GM12801 (cell line): Measurements from ENCODE around the gene NUMBL.

Experiments used
- TF ChIP-seq, protein P1 (sequence below): IDR thresholded peaks from one replicate; pipeline ENCODE4 v1.5.1; 2011; ENCODE audit warnings: control low read depth; ENCODE audit not compliant: insufficient read length; ENCODE audit errors: extremely low read depth

The NUMBL gene

DNA sequence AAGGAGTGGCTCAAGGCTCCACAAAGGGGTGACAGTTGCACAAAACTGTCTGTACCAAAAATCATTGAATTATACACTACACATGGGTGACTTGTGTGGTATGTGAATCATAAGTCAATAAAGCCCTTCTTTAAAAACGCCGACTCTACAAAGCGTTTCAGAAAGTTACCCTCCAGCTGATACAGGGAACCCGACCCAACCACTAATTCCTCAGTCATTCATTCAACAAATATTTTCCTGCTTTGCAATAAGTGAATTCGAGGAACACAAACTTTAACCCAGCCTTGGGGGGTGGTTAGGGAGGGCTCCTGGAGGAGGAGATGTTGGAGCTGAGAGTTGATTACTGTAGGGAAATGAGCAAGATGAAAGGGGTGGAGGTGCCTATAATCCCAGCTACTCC, 57.2 kb downstream of the NUMBL start:
- TF ChIP-seq, protein P1, sequence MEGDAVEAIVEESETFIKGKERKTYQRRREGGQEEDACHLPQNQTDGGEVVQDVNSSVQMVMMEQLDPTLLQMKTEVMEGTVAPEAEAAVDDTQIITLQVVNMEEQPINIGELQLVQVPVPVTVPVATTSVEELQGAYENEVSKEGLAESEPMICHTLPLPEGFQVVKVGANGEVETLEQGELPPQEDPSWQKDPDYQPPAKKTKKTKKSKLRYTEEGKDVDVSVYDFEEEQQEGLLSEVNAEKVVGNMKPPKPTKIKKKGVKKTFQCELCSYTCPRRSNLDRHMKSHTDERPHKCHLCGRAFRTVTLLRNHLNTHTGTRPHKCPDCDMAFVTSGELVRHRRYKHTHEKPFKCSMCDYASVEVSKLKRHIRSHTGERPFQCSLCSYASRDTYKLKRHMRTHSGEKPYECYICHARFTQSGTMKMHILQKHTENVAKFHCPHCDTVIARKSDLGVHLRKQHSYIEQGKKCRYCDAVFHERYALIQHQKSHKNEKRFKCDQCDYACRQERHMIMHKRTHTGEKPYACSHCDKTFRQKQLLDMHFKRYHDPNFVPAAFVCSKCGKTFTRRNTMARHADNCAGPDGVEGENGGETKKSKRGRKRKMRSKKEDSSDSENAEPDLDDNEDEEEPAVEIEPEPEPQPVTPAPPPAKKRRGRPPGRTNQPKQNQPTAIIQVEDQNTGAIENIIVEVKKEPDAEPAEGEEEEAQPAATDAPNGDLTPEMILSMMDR: no peak

DNA sequence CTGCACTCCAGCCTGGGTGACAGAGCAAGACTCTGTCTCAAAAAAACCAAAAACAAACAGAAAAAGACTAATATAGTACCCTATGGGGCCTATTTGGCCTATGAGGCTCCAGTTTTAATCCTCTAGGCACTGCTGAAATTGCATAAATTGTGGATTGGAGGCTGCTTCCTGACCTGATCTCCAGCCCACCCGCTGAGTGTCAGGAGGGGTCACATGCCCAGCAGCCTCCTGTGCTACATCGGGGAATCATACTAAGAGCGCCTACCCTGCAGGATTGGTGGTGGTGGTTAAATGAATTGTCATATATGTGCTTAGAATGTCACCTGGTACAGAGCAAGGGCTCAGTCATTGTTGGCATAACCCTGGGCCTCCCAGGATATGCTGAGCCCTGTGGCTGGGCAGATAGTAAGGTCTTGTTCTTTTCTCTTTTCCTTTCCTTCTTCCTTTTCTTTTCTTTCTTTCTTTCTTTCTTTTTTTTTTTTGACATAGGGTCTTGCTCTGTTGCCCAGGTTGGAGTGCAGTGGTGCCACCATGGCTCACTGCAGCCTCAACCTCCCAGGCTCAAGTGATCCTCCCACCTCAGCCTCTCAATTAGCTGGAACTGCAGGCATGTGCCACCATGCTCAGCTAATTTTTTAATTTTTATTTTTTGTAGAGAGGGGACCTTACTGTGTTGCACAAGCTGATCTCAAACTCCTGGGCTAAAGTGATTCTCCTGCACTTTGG, 58.0 kb downstream of the NUMBL start:
- TF ChIP-seq, protein P1: no peak

DNA sequence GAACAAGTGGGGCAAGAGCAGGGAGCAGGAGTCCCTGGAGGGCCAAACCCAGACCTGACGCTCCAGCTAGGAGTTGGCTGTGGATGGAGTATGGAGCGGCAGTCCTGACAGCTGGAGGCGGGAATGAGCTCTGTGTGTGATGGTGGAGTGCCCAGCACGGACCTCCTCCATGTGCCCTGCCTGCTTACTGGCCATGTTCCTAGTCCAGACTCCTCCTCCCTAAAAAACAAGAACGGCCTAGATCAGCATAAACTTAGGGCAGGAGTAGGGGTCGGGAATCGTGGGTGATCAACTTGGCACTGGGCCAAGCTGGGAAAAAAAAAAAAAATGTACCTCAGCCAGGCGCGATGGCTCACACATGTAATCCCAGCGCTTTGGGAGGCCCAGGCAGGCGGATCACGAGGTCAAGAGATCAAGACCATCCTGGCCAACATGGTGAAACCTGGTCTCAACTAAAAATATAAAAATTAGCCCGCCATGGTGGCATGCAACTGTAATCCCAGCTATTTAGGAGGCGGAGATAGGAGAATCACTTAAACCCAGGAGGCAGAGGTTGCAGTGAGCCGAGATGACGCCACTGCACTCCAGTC, 59.8 kb downstream of the NUMBL start:
- TF ChIP-seq, protein P1: no peak

DNA sequence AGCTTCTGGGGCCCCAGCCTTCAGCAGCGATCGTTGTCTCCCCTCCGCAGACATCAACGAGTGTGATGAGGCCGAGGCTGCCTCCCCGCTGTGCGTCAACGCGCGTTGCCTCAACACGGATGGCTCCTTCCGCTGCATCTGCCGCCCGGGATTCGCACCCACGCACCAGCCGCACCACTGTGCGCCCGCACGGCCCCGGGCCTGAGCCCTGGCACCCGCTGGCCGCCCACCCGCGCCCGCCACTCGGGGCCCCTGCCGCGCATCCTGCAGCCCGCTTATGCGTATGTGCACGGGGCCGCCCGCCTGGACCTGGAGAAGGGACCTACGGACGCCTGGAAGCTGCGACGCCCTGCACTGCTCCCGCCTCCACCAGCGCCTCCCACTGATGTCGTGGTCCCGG, 61.1 kb downstream of the NUMBL start:
- TF ChIP-seq, protein P1: no peak

DNA sequence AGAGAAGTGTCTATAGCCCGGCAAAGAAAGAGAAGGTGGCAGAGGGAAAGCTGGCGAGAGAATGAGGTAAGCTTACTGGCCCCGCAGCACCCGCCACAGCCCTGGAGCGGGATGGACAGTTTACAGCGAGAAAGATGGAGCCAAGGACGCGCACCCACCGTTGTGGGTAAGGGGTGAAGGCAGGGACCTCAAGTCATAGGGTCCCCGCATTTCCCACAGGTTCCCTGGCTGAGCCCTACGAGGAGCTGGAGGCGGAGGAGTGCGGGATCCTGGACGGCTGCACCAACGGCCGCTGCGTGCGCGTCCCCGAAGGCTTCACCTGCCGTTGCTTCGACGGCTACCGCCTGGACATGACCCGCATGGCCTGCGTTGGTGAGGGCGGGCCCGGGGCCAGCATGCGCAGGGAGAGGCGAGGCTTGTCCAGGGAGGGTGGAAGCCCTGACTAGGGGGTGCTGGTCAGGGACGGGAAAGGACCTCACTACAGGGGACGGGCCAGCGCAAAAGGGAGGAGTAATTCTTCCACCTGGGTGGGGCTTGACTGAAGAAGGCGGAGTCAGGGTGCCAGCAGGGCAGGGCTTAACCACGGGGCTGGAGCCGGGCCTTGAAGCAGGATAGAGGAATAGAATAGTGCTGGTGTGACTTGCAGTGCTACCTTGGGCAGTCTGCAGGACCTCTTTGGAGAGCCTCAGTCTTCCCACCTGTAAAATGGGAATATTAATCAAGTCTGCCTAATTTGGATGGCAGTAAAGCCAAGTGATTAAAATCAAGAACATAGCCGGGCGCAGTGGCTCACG, 62.8 kb downstream of the NUMBL start:
- TF ChIP-seq, protein P1: no peak

DNA sequence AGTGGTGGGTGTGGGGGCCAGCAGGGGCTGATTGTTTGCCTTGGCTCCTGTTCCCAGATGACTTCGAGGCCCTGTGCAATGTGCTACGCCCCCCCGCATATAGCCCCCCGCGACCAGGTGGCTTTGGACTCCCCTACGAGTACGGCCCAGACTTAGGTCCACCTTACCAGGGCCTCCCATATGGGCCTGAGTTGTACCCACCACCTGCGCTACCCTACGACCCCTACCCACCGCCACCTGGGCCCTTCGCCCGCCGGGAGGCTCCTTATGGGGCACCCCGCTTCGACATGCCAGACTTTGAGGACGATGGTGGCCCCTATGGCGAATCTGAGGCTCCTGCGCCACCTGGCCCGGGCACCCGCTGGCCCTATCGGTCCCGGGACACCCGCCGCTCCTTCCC, 63.5 kb downstream of the NUMBL start:
- TF ChIP-seq, protein P1: no peak

DNA sequence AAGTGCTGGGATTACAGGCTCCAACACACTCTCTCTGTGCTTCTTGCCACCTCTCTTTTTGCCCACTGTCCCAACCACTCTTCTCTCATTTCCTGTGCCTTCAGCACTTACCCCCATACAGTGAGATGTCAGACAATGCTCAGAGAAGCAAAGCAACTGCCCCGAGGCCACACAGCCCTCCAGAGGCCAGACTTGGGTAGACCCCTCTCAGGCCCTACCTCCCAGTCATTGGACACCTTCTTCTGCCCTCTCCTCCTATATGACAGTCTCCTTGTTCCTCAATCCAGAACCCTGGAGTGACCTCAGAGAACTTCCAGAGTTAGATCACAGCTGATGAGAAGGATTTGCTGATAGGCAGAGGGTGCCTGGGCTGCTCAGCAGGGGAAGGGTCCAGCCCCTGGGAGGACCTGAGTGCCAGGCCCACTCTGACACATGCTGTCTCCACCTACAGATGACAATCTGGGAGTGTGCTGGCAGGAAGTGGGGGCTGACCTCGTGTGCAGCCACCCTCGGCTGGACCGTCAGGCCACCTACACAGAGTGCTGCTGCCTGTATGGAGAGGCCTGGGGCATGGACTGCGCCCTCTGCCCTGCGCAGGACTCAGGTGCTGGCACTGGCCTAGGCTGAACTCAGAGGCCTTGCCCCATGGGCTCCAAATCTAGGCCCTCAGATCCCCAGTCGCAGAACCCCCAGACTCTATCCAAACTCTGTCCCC, 64.9 kb downstream of the NUMBL start:
- TF ChIP-seq, protein P1: no peak
